ENCODE data around the gene REEP3. TPM values are rescaled to one million over a fixed set of nuclear protein-coding genes. Genes with fewer than 3 reads are reported as not detected.

REEP3 gene
- total and polyA plus RNA-seq, 4 donors = 32.3 to 87.5 (median 51.4) TPM

DNA sequence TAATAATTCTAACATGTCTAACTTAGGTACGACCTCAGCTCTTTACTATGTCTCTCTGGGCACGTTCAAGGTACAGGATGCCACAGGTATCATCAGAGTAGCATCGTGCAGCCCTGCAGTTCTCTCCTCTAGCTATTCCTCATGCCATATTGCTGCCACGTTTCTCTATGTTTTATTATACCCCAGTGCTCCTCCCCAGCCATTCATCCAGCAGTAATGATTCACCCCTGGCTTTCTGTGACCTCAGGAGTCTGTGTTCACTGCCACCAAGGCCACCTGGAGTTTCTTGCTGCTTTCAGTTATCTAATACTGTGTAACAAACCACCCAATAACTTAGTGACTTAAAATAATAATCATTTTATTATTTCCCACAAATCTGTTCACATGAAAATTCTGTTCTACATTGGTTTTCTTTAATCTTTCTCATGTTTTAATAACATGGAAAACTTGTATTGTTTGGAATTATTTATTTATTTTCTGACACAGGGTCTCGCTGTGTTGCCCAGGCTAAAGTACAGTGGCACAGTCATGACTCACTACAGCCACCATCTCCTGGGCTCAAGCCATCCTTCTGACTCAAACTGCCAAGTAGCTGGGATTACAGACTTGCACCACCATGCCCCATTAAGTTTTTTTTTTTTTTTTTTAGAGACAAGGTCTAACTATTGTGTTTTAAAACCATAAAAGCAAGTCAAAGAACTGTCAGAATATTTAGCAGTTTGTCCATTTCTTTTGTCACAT is 21.8 kb downstream of the REEP3 start:
- Histone ChIP-seq H3K27ac (ENCODE audit: low read depth, low read length) (no peak overlapping the region), H3K27me3 (ENCODE audit: control insufficient read depth, insufficient read depth, low read length) (no peaks in the 10 kb centered on the region), H3K9me3 (ENCODE audit: control insufficient read depth, insufficient read depth, low read length) (no peaks in the 10 kb centered on the region), H3K4me1 (ENCODE audit: control insufficient read depth, insufficient read depth, low read length) (no peaks in the 10 kb centered on the region), H3K4me3 (ENCODE audit: low read depth, low read length) (no peak overlapping the region), H3K36me3 (ENCODE audit: control insufficient read depth, insufficient read depth, low read length) (no peaks in the 10 kb centered on the region)
- DNase-seq (ENCODE audit: low read depth in 4 of 6, low spot score in 6 of 6) = no peak
- WGBS (ENCODE audit: insufficient coverage) = 74% methylated on average over 5 of the region's 5 CpGs

DNA sequence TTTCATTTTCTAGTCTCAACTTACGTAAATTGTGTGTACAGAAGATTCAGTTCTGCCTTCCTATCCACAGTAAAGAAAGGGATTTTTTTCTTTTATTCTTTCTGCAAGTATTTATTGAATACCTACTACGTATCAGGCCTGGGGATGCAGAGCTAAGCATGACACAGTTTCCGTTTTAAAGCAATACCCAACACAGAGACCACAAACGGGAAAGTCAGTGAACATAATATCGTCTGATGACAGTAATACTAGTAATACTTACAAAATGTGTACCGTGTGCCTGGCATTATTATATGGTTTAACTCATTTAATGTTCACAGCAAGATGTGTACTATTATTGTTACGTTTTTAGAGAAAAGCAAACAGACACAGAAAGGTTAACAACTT is 22.4 kb downstream of the REEP3 start:
- no peaks in the 10 kb centered on the region for H3K4me1 ChIP-seq (ENCODE audit: control insufficient read depth, insufficient read depth, low read length)
- H3K36me3 ChIP-seq (ENCODE audit: control insufficient read depth, insufficient read depth, low read length) = no peaks in the 10 kb centered on the region
- DNase-seq (ENCODE audit: low read depth in 4 of 6, low spot score in 6 of 6) = no peak
- no peak overlapping the region for H3K27ac ChIP-seq (ENCODE audit: low read depth, low read length)
- no peaks in the 10 kb centered on the region for H3K27me3 ChIP-seq (ENCODE audit: control insufficient read depth, insufficient read depth, low read length)
- H3K9me3 ChIP-seq (ENCODE audit: control insufficient read depth, insufficient read depth, low read length) = no peaks in the 10 kb centered on the region
- whole genome bisulfite sequencing (ENCODE audit: insufficient coverage) = no CpG with 5 or more reads among the region's 7 CpGs
- H3K4me3 ChIP-seq (ENCODE audit: low read depth, low read length) = no peak overlapping the region

DNA sequence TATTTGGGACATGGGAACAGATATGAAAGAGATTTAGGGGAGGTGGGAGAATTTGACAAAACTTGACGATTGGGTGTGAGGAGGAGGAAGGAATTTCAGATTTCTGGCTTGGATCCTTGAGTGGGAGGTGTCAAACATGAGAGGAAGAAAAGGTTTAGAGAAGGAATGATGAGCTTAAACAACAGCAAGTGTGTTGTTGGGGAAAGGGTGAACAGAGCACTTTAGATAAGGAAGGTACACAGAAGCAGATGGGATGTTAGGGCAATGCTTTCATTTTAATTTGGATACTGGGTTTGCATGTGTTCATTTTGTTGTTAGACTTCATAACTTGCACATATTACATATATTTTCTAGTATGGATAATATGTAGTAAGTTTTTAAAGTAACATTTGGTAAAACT is 23.2 kb downstream of the REEP3 start:
- Histone ChIP-seq H3K4me1 (ENCODE audit: control insufficient read depth, insufficient read depth, low read length) (no peaks in the 10 kb centered on the region), H3K9me3 (ENCODE audit: control insufficient read depth, insufficient read depth, low read length) (no peaks in the 10 kb centered on the region), H3K27ac (ENCODE audit: low read depth, low read length) (no peak overlapping the region), H3K36me3 (ENCODE audit: control insufficient read depth, insufficient read depth, low read length) (no peaks in the 10 kb centered on the region), H3K27me3 (ENCODE audit: control insufficient read depth, insufficient read depth, low read length) (no peaks in the 10 kb centered on the region), H3K4me3 (ENCODE audit: low read depth, low read length) (no peak overlapping the region)
- WGBS (ENCODE audit: insufficient coverage) = 65% methylated on average over 1 of the region's 1 CpG
- DNase-seq (ENCODE audit: low read depth in 4 of 6, low spot score in 6 of 6) = no peak

DNA sequence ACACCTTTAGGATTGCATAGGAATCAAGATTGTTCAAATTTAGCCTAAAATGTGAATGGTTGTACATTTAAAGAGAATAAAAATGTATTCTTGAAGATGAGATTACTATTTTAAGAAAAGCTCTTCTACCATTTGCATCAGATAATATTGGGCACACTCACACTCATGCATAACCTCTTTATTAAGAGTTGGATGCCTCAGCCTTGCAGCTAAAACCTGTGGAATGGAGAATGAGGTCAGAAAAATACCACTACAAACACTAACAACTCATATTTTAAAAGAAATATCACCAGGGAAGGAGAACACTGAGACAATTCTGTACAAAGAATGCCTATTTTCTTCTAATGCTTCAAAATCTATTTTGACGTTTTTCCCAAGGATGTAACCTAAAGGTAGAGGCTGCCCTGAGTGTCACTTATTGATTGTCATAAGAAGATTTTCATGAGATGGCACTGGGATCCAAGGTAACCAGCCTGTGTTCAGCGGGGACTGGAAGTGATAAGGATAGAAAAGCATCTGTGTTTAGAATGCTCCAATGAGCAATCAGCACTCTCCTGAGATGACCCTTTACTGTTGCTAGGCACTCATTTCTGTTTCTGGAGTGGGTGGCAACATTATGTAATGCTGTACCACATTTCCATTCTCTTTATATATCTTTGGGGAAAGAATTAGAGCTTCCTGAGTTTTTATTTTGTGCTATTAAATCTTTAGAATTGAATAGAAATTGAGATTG is 26.6 kb downstream of the REEP3 start:
- Histone ChIP-seq H3K27me3 (ENCODE audit: control insufficient read depth, insufficient read depth, low read length) (no peaks in the 10 kb centered on the region), H3K36me3 (ENCODE audit: control insufficient read depth, insufficient read depth, low read length) (no peaks in the 10 kb centered on the region), H3K4me3 (ENCODE audit: low read depth, low read length) (no peak overlapping the region), H3K27ac (ENCODE audit: low read depth, low read length) (no peak overlapping the region), H3K4me1 (ENCODE audit: control insufficient read depth, insufficient read depth, low read length) (no peaks in the 10 kb centered on the region), H3K9me3 (ENCODE audit: control insufficient read depth, insufficient read depth, low read length) (no peaks in the 10 kb centered on the region)
- WGBS (ENCODE audit: insufficient coverage) = no CpG with 5 or more reads among the region's 2 CpGs
- peak in 4 of 6 donors; percentile 6 to 81 (median 34) for DNase-seq (ENCODE audit: low read depth in 4 of 6, low spot score in 6 of 6)

DNA sequence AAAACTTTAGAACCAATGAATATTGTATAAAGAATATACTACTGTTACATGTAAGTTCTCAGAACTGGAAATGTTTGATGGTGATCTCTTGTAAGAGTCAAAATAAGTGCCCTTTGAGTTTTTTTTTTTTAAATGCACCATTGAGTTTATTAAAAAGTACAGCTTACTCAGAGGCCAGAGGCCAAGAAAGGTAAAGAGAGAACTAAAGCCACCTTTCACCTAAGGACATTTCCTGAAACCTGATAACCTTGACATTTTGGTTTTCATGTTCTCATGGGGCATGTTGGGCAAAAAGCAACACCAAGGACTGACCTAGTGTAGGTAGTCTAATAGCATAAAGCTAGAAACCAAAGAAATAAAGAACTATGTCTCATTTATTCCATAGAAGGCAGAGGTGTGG is 27.7 kb downstream of the REEP3 start:
- Histone ChIP-seq H3K9me3 (ENCODE audit: control insufficient read depth, insufficient read depth, low read length) (no peaks in the 10 kb centered on the region), H3K4me3 (ENCODE audit: low read depth, low read length) (no peak overlapping the region), H3K4me1 (ENCODE audit: control insufficient read depth, insufficient read depth, low read length) (no peaks in the 10 kb centered on the region), H3K36me3 (ENCODE audit: control insufficient read depth, insufficient read depth, low read length) (no peaks in the 10 kb centered on the region), H3K27me3 (ENCODE audit: control insufficient read depth, insufficient read depth, low read length) (no peaks in the 10 kb centered on the region), H3K27ac (ENCODE audit: low read depth, low read length) (no peak overlapping the region)
- DNase-seq (ENCODE audit: low read depth in 4 of 6, low spot score in 6 of 6) = no peak

DNA sequence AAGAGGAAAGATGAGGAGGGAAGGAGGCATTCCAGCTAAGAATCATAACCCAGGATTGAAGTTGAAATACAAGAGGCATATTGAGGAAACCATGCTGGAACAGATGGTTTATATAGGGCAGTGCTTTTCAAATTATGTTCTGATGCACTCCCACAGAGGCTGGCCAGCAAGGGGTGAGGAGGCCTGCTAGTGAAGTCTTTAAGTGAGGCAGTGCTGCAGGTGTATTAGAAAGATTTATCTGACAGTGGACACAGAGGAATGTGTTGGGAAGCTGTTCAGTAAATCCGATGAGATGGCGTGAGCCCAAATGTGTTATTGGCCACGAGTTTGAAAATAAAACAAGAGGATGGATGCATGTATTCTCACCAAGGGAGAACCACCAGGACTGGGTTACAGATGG is 28.6 kb downstream of the REEP3 start:
- 68% methylated on average over 3 of the region's 3 CpGs for WGBS (ENCODE audit: insufficient coverage)

DNA sequence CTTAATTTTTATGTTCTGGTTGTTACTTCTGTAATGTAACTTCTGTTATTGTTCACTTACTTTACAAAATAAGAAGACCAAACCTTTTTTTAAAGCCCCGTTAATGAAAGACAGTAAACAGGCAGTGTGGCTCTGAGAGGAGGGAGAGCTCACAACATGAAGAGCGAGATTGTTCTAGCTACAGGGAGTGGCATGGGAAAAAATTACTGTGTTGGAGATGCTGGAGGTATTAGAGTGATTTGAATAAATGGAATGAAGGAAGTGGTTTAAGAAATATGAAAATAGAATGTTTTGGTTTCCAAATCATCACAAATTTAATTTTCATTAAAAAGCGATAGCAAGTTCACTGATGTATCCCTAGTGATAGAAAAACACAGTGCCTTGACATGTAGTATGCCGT is 31.8 kb downstream of the REEP3 start:
- H3K27ac ChIP-seq (ENCODE audit: low read depth, low read length) = no peak overlapping the region
- no peaks in the 10 kb centered on the region for H3K36me3 ChIP-seq (ENCODE audit: control insufficient read depth, insufficient read depth, low read length)
- 89% methylated on average over 2 of the region's 4 CpGs for WGBS (ENCODE audit: insufficient coverage)
- no peaks in the 10 kb centered on the region for H3K4me1 ChIP-seq (ENCODE audit: control insufficient read depth, insufficient read depth, low read length)
- DNase-seq (ENCODE audit: low read depth in 4 of 6, low spot score in 6 of 6) = no peak
- no peaks in the 10 kb centered on the region for H3K27me3 ChIP-seq (ENCODE audit: control insufficient read depth, insufficient read depth, low read length)
- H3K9me3 ChIP-seq (ENCODE audit: control insufficient read depth, insufficient read depth, low read length) = no peaks in the 10 kb centered on the region
- no peak overlapping the region for H3K4me3 ChIP-seq (ENCODE audit: low read depth, low read length)

More for the DNA sequence above, 28.6 kb downstream of the REEP3 start:
- Histone ChIP-seq H3K27ac (ENCODE audit: low read depth, low read length) (no peak overlapping the region), H3K9me3 (ENCODE audit: control insufficient read depth, insufficient read depth, low read length) (no peaks in the 10 kb centered on the region), H3K27me3 (ENCODE audit: control insufficient read depth, insufficient read depth, low read length) (no peaks in the 10 kb centered on the region), H3K36me3 (ENCODE audit: control insufficient read depth, insufficient read depth, low read length) (no peaks in the 10 kb centered on the region), H3K4me1 (ENCODE audit: control insufficient read depth, insufficient read depth, low read length) (no peaks in the 10 kb centered on the region), H3K4me3 (ENCODE audit: low read depth, low read length) (no peak overlapping the region)
- no peak for DNase-seq (ENCODE audit: low read depth in 4 of 6, low spot score in 6 of 6)

DNA sequence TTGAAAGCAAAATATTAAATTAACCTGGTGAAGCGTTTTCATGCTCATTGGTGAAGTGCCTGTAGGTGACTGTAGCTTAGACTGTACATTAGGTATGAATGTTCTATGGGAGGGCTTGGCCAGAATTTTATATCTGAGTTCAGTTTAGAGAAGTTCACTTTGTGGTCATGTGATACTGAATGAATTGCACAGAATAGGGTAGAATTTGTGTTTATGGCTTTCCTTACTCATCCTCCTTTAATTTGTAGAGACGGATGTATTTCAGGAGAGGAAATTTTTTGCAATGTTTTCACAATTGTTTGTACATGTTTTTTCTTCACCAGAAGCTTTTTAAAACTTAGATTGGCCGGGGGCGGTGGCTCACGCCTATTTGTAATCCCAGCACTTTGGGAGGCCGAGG is 32.3 kb downstream of the REEP3 start:
- H3K9me3 ChIP-seq (ENCODE audit: control insufficient read depth, insufficient read depth, low read length) = no peaks in the 10 kb centered on the region
- H3K4me1 ChIP-seq (ENCODE audit: control insufficient read depth, insufficient read depth, low read length) = no peaks in the 10 kb centered on the region
- no peak overlapping the region for H3K4me3 ChIP-seq (ENCODE audit: low read depth, low read length)
- H3K27ac ChIP-seq (ENCODE audit: low read depth, low read length) = no peak overlapping the region
- no peak for DNase-seq (ENCODE audit: low read depth in 4 of 6, low spot score in 6 of 6)
- 100% methylated on average over 4 of the region's 6 CpGs for WGBS (ENCODE audit: insufficient coverage)
- no peaks in the 10 kb centered on the region for H3K36me3 ChIP-seq (ENCODE audit: control insufficient read depth, insufficient read depth, low read length)
- no peaks in the 10 kb centered on the region for H3K27me3 ChIP-seq (ENCODE audit: control insufficient read depth, insufficient read depth, low read length)

DNA sequence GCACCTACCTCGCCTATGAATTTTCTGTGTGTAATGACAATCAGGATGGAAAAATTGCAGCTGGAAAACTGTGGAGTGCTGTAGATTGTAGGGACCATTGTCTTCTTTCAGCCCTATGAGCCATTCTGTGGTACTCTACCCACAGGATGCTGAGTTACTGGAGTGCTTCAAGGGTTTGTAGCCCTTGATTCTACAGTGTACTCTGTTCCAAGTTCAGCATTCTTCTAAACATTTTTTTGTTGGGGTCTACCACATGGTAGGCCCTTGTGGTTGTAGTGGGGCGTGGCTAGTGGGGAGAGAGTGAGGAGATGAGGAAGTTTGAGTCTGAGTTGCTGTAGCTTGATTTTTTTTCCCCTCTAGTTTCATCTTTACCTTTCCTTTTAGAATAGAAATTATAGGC is 33.5 kb downstream of the REEP3 start:
- no CpG with 5 or more reads among the region's 2 CpGs for WGBS (ENCODE audit: insufficient coverage)

DNA sequence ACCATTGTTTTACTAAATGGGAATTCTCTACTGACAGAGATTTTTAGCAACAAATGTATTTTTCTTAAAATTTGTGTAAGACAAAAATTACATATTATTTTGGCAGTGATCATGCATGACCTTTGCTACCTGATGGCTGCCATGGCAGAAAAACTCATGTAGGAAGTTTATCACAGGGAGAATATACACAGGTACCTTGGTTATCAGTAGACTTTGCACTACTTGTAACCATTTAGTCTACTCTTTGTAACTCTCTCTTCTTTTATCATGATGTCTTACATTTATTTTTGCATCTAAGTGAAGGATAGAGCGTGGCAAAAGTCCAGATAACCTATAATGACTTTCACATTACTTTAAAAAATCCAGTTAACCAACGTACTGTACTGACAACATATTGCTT is 34.1 kb downstream of the REEP3 start:
- no peak overlapping the region for H3K4me3 ChIP-seq (ENCODE audit: low read depth, low read length)
- no peak overlapping the region for H3K27ac ChIP-seq (ENCODE audit: low read depth, low read length)
- H3K9me3 ChIP-seq (ENCODE audit: control insufficient read depth, insufficient read depth, low read length) = no peaks in the 10 kb centered on the region
- H3K4me1 ChIP-seq (ENCODE audit: control insufficient read depth, insufficient read depth, low read length) = no peaks in the 10 kb centered on the region
- DNase-seq (ENCODE audit: low read depth in 4 of 6, low spot score in 6 of 6) = no peak
- whole genome bisulfite sequencing (ENCODE audit: insufficient coverage) = 83% methylated on average over 1 of the region's 2 CpGs
- H3K36me3 ChIP-seq (ENCODE audit: control insufficient read depth, insufficient read depth, low read length) = no peaks in the 10 kb centered on the region
- H3K27me3 ChIP-seq (ENCODE audit: control insufficient read depth, insufficient read depth, low read length) = no peaks in the 10 kb centered on the region

More for the DNA sequence above, 33.5 kb downstream of the REEP3 start:
- no peak overlapping the region for H3K27ac ChIP-seq (ENCODE audit: low read depth, low read length)
- no peak overlapping the region for H3K4me3 ChIP-seq (ENCODE audit: low read depth, low read length)
- no peaks in the 10 kb centered on the region for H3K9me3 ChIP-seq (ENCODE audit: control insufficient read depth, insufficient read depth, low read length)
- DNase-seq (ENCODE audit: low read depth in 4 of 6, low spot score in 6 of 6) = no peak
- H3K4me1 ChIP-seq (ENCODE audit: control insufficient read depth, insufficient read depth, low read length) = no peaks in the 10 kb centered on the region
- H3K27me3 ChIP-seq (ENCODE audit: control insufficient read depth, insufficient read depth, low read length) = no peaks in the 10 kb centered on the region
- H3K36me3 ChIP-seq (ENCODE audit: control insufficient read depth, insufficient read depth, low read length) = no peaks in the 10 kb centered on the region

All from spinal cord (tissue), 10 donors.